GM18909 (cell line): ENCODE results near the gene BACE1-AS.
"Not testable (repeated sequence)": the region's sequence is repeated elsewhere in the genome, so short reads cannot be mapped to it uniquely, and the experiment has no call there.

Experiments
- ATAC-seq: cut with Tn5 transposase; IDR thresholded peaks from one replicate; pipeline ENCODE4 v1.9.1; 2021; ENCODE audit warnings: mild to moderate bottlenecking; ENCODE audit not compliant: unreplicated experiment, poor library complexity

The BACE1-AS gene

DNA sequence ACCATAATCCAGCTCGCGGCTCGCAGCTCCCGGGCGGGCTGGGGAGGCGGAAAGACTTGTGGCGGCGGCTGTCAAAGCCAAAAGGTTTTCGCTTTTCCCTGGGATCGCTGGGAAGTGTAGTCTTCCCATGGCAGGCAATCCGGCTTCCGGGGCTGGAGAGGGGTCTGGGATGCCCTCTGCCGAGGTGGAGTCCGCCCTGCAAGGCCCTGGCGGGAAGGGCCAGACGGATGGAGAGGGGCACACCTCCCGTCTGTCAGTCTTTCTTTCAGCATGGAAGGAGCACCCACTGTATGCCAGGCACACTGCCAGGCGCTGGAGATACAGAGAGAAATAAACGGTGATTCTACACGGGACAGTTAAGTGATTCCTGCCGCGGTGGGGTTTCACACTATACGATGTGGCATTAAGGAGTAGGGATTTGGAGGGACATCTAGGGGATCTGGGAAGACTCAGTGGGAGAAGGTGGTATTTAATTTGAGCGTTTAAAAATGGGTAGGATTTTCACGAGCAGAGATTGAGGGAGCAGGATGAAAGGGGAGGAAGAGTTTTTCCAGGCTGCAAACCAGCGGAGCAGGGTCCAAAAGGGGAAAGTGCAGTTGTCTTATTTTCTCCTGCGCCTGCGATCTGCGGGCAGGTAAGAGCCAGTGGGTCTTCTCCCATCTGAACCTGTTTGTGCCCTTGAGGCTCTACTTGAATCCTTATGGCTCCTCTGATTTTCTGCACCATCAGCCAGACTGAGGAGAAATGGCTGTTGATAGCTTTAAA, 25.2 kb downstream of the BACE1-AS start, which contains the start of gene BACE1:
Gene BACE1 (minus strand): TSS at position 60 of the 765 bp plus-strand sequence. CDS start 461 bp downstream, outside the sequence.
- ATAC-seq, result no peak

- ATAC-seq, result no peak
These were observed 27.6 kb downstream of the BACE1-AS start for GRCh38 chr11:117318738-117319137.

DNA sequence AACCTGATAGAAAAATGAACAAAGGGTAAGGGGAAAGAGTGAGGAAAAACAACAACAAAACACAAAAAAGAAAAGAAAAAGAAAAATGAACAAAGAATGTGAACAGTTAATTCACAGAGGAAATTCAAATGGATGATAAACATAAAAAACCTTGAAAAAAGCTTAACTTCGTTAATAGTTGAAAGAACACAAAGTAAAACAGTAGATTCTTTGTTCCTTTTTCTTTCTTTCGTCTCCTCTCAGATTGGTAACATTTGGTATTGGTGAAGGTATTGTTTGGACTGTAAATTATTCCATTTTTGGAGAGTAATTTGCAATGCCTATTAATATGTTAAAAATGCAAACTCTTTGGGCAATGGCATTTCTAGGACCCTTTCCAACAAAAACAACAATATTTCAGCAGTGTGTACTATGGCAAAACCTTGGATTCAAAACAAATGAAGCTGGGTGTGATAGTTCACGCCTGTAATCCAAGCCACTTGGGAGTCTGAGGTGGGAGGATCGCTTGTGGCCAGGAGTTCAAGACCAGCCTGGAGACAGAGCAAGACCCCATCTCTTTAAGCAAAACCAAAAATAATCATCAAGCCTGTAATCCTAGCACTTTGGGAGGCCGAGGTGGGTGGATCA, 28.2 kb downstream of the BACE1-AS start:
- no peak for ATAC-seq

DNA sequence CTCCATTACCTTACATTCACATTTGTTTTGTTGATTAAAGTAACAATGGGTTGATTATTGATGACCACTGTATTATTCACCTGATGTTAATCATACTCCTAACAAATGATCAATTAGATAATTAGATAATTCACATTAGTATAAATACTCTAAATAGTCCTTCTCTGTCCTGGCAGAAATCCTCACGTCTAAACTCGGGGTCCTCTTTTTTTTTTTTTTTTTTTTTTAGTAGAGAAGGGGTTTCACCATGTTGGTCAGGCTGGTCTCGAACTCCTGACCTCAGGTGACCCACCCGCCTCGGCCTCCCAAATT, 36.1 kb downstream of the BACE1-AS start:
- not testable (repeated sequence) for ATAC-seq

DNA sequence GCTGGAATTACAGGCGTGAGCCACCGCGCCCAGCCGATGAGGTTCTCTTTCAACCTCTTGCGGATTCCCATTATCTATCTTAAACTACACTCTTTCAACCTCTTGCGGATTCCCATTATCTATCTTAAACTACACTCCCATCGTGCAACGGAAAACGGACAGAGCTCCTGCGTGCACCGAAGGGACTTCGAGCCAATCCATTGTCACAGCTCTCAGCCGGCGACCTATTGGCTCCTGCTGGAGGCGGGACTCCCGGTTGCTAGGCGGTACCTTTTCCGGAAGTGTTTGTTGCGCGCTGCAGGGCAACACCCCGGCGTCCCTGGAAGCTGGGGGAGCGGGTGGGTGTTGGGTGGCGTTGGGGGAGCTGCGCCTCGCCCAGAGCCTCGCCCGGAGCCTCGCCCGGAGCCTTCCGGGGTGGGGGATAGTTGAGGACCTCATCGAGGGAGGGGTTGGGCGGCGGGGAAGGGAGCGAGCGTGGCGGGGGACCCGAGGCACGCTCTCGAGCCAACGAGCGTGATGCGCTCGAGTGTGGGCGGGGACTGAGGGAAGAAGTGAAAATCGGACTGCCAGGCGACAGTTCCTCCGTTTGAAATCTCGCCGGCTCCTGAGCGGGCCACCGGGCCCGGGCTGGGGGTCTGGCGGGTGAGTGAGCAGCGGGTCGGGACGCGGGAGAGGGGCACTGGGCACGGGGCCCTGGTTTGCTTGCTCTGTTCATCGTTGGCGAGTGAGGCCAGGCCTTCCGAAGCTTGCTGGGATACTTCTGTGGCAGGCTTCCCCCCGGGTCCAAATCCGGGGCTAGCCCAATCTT, 36.6 kb downstream of the BACE1-AS start, which contains the start of gene CEP164:
Gene CEP164 (plus strand): TSS at position 288 of the 808 bp plus-strand sequence. CDS start 10,733 bp downstream, outside the sequence.
- peak; percentile 96 for ATAC-seq

GRCh38 chr11:117328375-117329010, 37.3 kb downstream of the BACE1-AS start:
- peak; percentile 4 for ATAC-seq

DNA sequence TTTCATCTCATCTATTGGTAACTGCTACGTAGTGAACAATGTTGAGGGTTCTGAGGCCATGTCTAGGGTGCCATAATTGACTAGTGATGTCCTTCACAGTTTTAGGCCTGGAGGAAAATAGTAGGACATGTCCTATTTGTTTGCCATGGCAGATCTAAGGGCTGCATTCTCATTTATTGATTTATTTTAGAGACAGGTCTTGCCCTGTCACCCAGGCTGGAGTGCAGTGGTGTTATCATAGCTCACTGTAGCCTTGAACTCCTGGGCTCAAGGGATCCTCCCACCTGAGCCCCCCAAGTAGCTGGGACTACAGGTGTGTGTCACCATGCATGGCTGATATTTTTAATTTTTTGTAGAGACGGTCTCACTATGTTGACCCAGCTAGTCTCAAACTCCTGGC, 41.7 kb downstream of the BACE1-AS start:
- no peak for ATAC-seq

DNA sequence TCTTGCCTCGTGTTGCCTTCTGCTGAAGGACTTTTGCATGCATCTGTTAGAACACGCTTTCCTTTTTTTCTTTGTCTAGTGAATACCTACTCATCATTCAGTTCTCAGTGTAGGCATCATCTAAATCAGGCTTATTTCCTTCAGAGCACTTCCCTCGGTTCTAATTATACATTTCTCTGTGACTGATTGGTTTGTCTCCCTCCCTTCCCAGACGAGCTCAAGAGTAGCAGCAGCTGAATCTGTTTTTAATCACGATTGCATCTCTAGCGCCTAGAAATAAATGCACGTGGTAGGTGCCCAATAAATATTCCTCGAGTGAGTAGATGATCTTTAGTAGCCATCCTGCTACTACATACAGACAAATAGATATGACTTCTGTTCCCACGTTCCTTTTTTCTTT, 42.8 kb downstream of the BACE1-AS start:
- ATAC-seq, result no peak

- no peak for ATAC-seq
These were observed 43.8 kb downstream of the BACE1-AS start for GRCh38 chr11:117334896-117335295.

DNA sequence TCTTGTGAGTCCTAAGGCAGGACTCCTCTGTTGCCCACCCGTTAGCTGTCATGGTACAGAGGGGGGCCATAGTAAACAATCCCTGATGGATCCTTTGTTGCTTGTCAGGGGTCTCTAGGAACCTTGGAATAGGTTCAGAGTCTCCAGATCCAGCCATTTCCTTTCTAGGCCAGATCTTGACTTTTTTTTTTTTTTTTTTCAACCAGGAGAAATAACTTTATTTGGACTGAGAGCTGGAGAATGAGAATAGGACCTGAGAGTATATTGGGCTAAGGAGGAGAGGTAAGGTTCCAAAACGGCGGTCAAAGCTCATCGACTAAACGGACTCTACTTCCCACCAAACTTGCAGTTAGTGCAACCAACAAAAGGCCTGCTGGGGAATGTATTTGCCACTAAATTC, 44.3 kb downstream of the BACE1-AS start:
- ATAC-seq, result no peak

- no peak for ATAC-seq
These were observed 45.9 kb downstream of the BACE1-AS start for GRCh38 chr11:117337076-117337475.
